Vagina (tissue), 2 donors: ENCODE results near the gene ZNF385C.

ENCODE experiments used
- POLR2A ChIP-seq, 2 donors: fragments of 450-650 bp; IDR thresholded peaks; one replicate each; pipeline ENCODE4 v1.6.1; 2017; ENCODE audit warnings: antibody characterized with exemption in 2 of 2, mild to moderate bottlenecking in 2 of 2, moderate library complexity in 2 of 2
- TF ChIP-seq, protein P1 (sequence below), 3 experiments: fragments of 450-650 bp in 2 of 3; fragments of 200-600 bp in 1 of 3; sonication (generic) in 1 of 3; IDR thresholded peaks; one replicate each; pipeline ENCODE4 v1.5.1; 2017 to 2019; ENCODE audit warnings: antibody characterized with exemption in 3 of 3, mild to moderate bottlenecking in 2 of 3, moderate library complexity in 2 of 3

DNA sequence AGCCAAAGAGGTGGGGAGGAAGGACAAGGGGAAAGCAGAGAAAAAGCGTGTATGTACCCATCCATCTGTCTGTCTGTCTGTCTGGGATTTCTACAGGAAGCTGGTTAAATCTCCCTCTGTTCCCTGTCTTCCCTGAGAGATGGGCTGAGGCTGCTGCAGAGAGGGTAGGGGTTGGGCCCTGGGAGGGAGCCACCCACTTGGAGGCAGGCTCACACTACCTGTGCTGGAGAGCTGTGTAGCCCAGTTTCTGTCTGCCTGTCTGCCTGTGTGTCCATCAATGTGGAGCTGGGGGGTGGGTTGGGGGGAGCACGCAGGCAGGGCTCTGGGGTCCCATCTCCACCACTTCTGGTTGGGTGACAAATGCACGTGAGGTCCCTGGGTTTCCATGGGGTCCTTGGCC is 29.3 kb downstream of the ZNF385C start:
- TF ChIP-seq, protein P1, sequence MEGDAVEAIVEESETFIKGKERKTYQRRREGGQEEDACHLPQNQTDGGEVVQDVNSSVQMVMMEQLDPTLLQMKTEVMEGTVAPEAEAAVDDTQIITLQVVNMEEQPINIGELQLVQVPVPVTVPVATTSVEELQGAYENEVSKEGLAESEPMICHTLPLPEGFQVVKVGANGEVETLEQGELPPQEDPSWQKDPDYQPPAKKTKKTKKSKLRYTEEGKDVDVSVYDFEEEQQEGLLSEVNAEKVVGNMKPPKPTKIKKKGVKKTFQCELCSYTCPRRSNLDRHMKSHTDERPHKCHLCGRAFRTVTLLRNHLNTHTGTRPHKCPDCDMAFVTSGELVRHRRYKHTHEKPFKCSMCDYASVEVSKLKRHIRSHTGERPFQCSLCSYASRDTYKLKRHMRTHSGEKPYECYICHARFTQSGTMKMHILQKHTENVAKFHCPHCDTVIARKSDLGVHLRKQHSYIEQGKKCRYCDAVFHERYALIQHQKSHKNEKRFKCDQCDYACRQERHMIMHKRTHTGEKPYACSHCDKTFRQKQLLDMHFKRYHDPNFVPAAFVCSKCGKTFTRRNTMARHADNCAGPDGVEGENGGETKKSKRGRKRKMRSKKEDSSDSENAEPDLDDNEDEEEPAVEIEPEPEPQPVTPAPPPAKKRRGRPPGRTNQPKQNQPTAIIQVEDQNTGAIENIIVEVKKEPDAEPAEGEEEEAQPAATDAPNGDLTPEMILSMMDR (IDR thresholded peaks at IDR 0.05) = no peak
- TF ChIP-seq POLR2A (IDR thresholded peaks at IDR 0.05) = no peak
